ENCODE measurements around the gene HTT.

The HTT gene

GRCh38 chr4:3128058-3128457, 53.6 kb downstream of the HTT start:
- no peak overlapping the region for H3K9ac ChIP-seq (ENCODE audit: low read depth, low read length, poor library complexity, severe bottlenecking)
- no peaks in the 10 kb centered on the region for H3K9me3 ChIP-seq (ENCODE audit: insufficient read depth, low read depth, low read length)
- no peak for TF ChIP-seq EZH2phosphoT487 (IDR thresholded peaks at IDR 0.05; ENCODE audit: borderline replicate concordance)
- TF ChIP-seq CTCF (conservative IDR thresholded peaks at IDR 0.05; ENCODE audit: low read length): no peak
- H3F3A ChIP-seq (ENCODE audit: low read depth): no peaks in the 10 kb centered on the region
- H3K79me2 ChIP-seq (ENCODE audit: insufficient read depth, low read length): no peaks in the 10 kb centered on the region
- H3K27me3 ChIP-seq (ENCODE audit: insufficient read depth, low read length, poor library complexity, severe bottlenecking): no peaks in the 10 kb centered on the region
- no peaks in the 10 kb centered on the region for H3K9me2 ChIP-seq (replicated peaks; ENCODE audit: low read depth, low read length)
- no peaks in the 10 kb centered on the region for H4K20me1 ChIP-seq (ENCODE audit: insufficient read depth, low read length, poor library complexity, severe bottlenecking)
- peaks cover 6% of the 10 kb centered on the region for H3K4me1 ChIP-seq (ENCODE audit: insufficient read depth, low read length, poor library complexity, severe bottlenecking)
- H2AFZ ChIP-seq (ENCODE audit: low read length): no peak overlapping the region
- H3K4me2 ChIP-seq (ENCODE audit: low read depth, low read length, poor library complexity, severe bottlenecking): no peak overlapping the region
- peaks cover 72% of the 10 kb centered on the region; the same call in 1 of the 2 replicates for H3K36me3 ChIP-seq (ENCODE audit: insufficient read depth, low read length)
- no peak overlapping the region for H3K4me3 ChIP-seq (ENCODE audit: low read length, poor library complexity, severe bottlenecking)

- H3K9me3 ChIP-seq (ENCODE audit: insufficient read depth, low read depth, low read length): no peaks in the 10 kb centered on the region
- H4K20me1 ChIP-seq (ENCODE audit: insufficient read depth, low read length, poor library complexity, severe bottlenecking): no peaks in the 10 kb centered on the region
- peaks cover 80% of the 10 kb centered on the region; the same call in 1 of the 2 replicates for H3K36me3 ChIP-seq (ENCODE audit: insufficient read depth, low read length)
- TF ChIP-seq EZH2phosphoT487 (IDR thresholded peaks at IDR 0.05; ENCODE audit: borderline replicate concordance): no peak
- TF ChIP-seq CTCF (conservative IDR thresholded peaks at IDR 0.05; ENCODE audit: low read length): no peak
- no peaks in the 10 kb centered on the region for H3F3A ChIP-seq (ENCODE audit: low read depth)
- no peak overlapping the region for H3K4me2 ChIP-seq (ENCODE audit: low read depth, low read length, poor library complexity, severe bottlenecking)
- no peaks in the 10 kb centered on the region for H3K27me3 ChIP-seq (ENCODE audit: insufficient read depth, low read length, poor library complexity, severe bottlenecking)
- no peak overlapping the region for H2AFZ ChIP-seq (ENCODE audit: low read length)
- peaks cover 3% of the 10 kb centered on the region for H3K4me1 ChIP-seq (ENCODE audit: insufficient read depth, low read length, poor library complexity, severe bottlenecking)
- H3K9me2 ChIP-seq (replicated peaks; ENCODE audit: low read depth, low read length): no peaks in the 10 kb centered on the region
- H3K9ac ChIP-seq (ENCODE audit: low read depth, low read length, poor library complexity, severe bottlenecking): no peak overlapping the region
- no peak overlapping the region for H3K4me3 ChIP-seq (ENCODE audit: low read length, poor library complexity, severe bottlenecking)
- H3K79me2 ChIP-seq (ENCODE audit: insufficient read depth, low read length): no peaks in the 10 kb centered on the region
Observed at GRCh38 chr4:3128976-3129375, 54.5 kb downstream of the HTT start.

- Histone ChIP-seq H3K9me3 (ENCODE audit: insufficient read depth, low read depth, low read length) (no peaks in the 10 kb centered on the region), H3K27me3 (ENCODE audit: insufficient read depth, low read length, poor library complexity, severe bottlenecking) (no peaks in the 10 kb centered on the region), H3F3A (ENCODE audit: low read depth) (no peaks in the 10 kb centered on the region), H3K79me2 (ENCODE audit: insufficient read depth, low read length) (no peaks in the 10 kb centered on the region), H3K9ac (ENCODE audit: low read depth, low read length, poor library complexity, severe bottlenecking) (no peak overlapping the region), H3K4me3 (ENCODE audit: low read length, poor library complexity, severe bottlenecking) (no peak overlapping the region), H2AFZ (ENCODE audit: low read length) (no peak overlapping the region), H3K4me1 (ENCODE audit: insufficient read depth, low read length, poor library complexity, severe bottlenecking) (no peaks in the 10 kb centered on the region), H3K36me3 (ENCODE audit: insufficient read depth, low read length) (peaks cover 90% of the 10 kb centered on the region; the same call in 1 of the 2 replicates), H3K4me2 (ENCODE audit: low read depth, low read length, poor library complexity, severe bottlenecking) (no peak overlapping the region), H3K9me2 (replicated peaks; ENCODE audit: low read depth, low read length) (no peaks in the 10 kb centered on the region), H4K20me1 (ENCODE audit: insufficient read depth, low read length, poor library complexity, severe bottlenecking) (no peaks in the 10 kb centered on the region)
- no peak for TF ChIP-seq EZH2phosphoT487 (IDR thresholded peaks at IDR 0.05; ENCODE audit: borderline replicate concordance)
- TF ChIP-seq CTCF (conservative IDR thresholded peaks at IDR 0.05; ENCODE audit: low read length): no peak
Observed at GRCh38 chr4:3130201-3130600, 55.7 kb downstream of the HTT start.

Measured in Loucy (cell line).